ENCODE measurements around the gene ZNF426. TPM values are rescaled to one million over a fixed set of nuclear protein-coding genes. Genes with fewer than 3 reads are reported as not detected.
"Not testable (repeated sequence)": the region's sequence is repeated elsewhere in the genome, so short reads cannot be mapped to it uniquely, and the experiment has no call there.

The ZNF426 gene
- total RNA-seq, 8 experiments from 2014 or later, result 10.4 to 21.3 (median 16.2) TPM

- peaks cover 6 to 13% of the 10 kb centered on the region in 2 donors for H3K4me1 ChIP-seq (replicated peaks in 1 of 2)
- in situ Hi-C loops (cut with MboI; ENCODE audit: low pct_unique_long_range_greater_than_20kb in 2 of 9, low sequenced_read_pairs in 9 of 9, unreplicated experiment in 9 of 9); ATAC-seq (replicated peaks in 6 of 8); H3K27ac ChIP-seq; H3K4me3 ChIP-seq: not testable (repeated sequence)
- WGBS, 10 experiments, result 57 to 83% (median 78%) methylated on average over 1 of the region's 1 CpG; no CpG with 5 or more reads in 6 of the 10 experiments
Measured at GRCh38 chr19:9539921-9540320, 1.5 kb upstream of the ZNF426 start.

- peaks cover 6 to 13% of the 10 kb centered on the region in 2 donors for H3K4me1 ChIP-seq (replicated peaks in 1 of 2)
- 33 to 100% (median 81%) methylated on average over 2 to 5 of the region's 6 CpGs; no CpG with 5 or more reads in 1 of the 10 experiments for WGBS, 10 experiments
- in situ Hi-C loops (cut with MboI; ENCODE audit: low pct_unique_long_range_greater_than_20kb in 2 of 9, low sequenced_read_pairs in 9 of 9, unreplicated experiment in 9 of 9); ATAC-seq (replicated peaks in 6 of 8): not testable (repeated sequence)
- peak overlapping the region; percentile 96 for H3K27ac ChIP-seq
- H3K4me3 ChIP-seq, result peak overlapping the region; percentile 60 to 93 (median 88)
Measured at GRCh38 chr19:9539201-9539600, 756 bp upstream of the ZNF426 start.

GRCh38 chr19:9535934-9536333 is 2.5 kb downstream of the ZNF426 start:
- no peak for ATAC-seq (replicated peaks in 6 of 8)
- 42 to 100% (median 100%) methylated on average over 1 to 4 of the region's 4 CpGs; no CpG with 5 or more reads in 4 of the 10 experiments for WGBS, 10 experiments
- Histone ChIP-seq H3K27ac (no peak overlapping the region), H3K4me3 (no peak overlapping the region), H3K4me1 (replicated peaks in 1 of 2) (peaks cover 6 to 13% of the 10 kb centered on the region in 2 donors)
- in situ Hi-C loops (cut with MboI; ENCODE audit: low pct_unique_long_range_greater_than_20kb in 2 of 9, low sequenced_read_pairs in 9 of 9, unreplicated experiment in 9 of 9), result no loop called here

- Histone ChIP-seq H3K27ac (no peak overlapping the region), H3K4me1 (replicated peaks in 1 of 2) (peaks cover 0 to 3% of the 10 kb centered on the region in 2 donors), H3K4me3 (no peak overlapping the region)
- in situ Hi-C loops (cut with MboI; ENCODE audit: low pct_unique_long_range_greater_than_20kb in 2 of 9, low sequenced_read_pairs in 9 of 9, unreplicated experiment in 9 of 9), result no loop called here
- 83 to 100% (median 98%) methylated on average over 1 to 4 of the region's 4 CpGs; no CpG with 5 or more reads in 4 of the 10 experiments for WGBS, 10 experiments
- ATAC-seq (replicated peaks in 6 of 8), result no peak
Measured at GRCh38 chr19:9531933-9532332, 6.5 kb downstream of the ZNF426 start.

- no peak for ATAC-seq (replicated peaks in 6 of 8)
- WGBS, 10 experiments, result 88 to 100% (median 100%) methylated on average over 1 to 5 of the region's 5 CpGs; no CpG with 5 or more reads in 2 of the 10 experiments
- H3K4me3 ChIP-seq, result no peak overlapping the region
Measured at GRCh38 chr19:9528757-9529336, 9.6 kb downstream of the ZNF426 start.

GRCh38 chr19:9523885-9524474 is 14.5 kb downstream of the ZNF426 start:
- 70 to 100% (median 100%) methylated on average over 1 of the region's 1 CpG; no CpG with 5 or more reads in 4 of the 10 experiments for WGBS, 10 experiments
- Histone ChIP-seq H3K27ac (no peak overlapping the region), H3K4me3 (no peak overlapping the region), H3K4me1 (replicated peaks in 1 of 2) (no peaks in the 10 kb centered on the region)
- in situ Hi-C loops (cut with MboI; ENCODE audit: low pct_unique_long_range_greater_than_20kb in 2 of 9, low sequenced_read_pairs in 9 of 9, unreplicated experiment in 9 of 9), result no loop called here
- no peak for ATAC-seq (replicated peaks in 6 of 8)

More at GRCh38 chr19:9528757-9529336, 9.6 kb downstream of the ZNF426 start:
- in situ Hi-C loops (cut with MboI; ENCODE audit: low pct_unique_long_range_greater_than_20kb in 2 of 9, low sequenced_read_pairs in 9 of 9, unreplicated experiment in 9 of 9), result no loop called here
- H3K4me1 ChIP-seq (replicated peaks in 1 of 2), result no peaks in the 10 kb centered on the region
- H3K27ac ChIP-seq, result no peak overlapping the region

- Histone ChIP-seq H3K27ac (no peak overlapping the region), H3K4me1 (replicated peaks in 1 of 2) (no peaks in the 10 kb centered on the region), H3K4me3 (no peak overlapping the region)
- no peak for ATAC-seq (replicated peaks in 6 of 8)
- 12 to 72% (median 41%) methylated on average over 2 to 3 of the region's 3 CpGs; no CpG with 5 or more reads in 2 of the 10 experiments for WGBS, 10 experiments
- in situ Hi-C loops (cut with MboI; ENCODE audit: low pct_unique_long_range_greater_than_20kb in 2 of 9, low sequenced_read_pairs in 9 of 9, unreplicated experiment in 9 of 9), result no loop called here
Measured at GRCh38 chr19:9507285-9507684, 31.2 kb downstream of the ZNF426 start.

- WGBS, 10 experiments, result 0 to 100% (median 33%) methylated on average over 1 of the region's 1 CpG; no CpG with 5 or more reads in 5 of the 10 experiments
- ATAC-seq (replicated peaks in 6 of 8), result no peak
- in situ Hi-C loops (cut with MboI; ENCODE audit: low pct_unique_long_range_greater_than_20kb in 2 of 9, low sequenced_read_pairs in 9 of 9, unreplicated experiment in 9 of 9), result no loop called here
- no peak overlapping the region for H3K27ac ChIP-seq
- no peak overlapping the region for H3K4me3 ChIP-seq
- no peaks in the 10 kb centered on the region for H3K4me1 ChIP-seq (replicated peaks in 1 of 2)
Measured at GRCh38 chr19:9500796-9501195, 37.6 kb downstream of the ZNF426 start.

- Histone ChIP-seq H3K27ac (no peak within 1 kb of the TSS), H3K4me3 (no peak within 1 kb of the TSS), H3K4me1 (replicated peaks in 1 of 2) (no peaks in the 10 kb centered on the region)
- in situ Hi-C loops (cut with MboI; ENCODE audit: low pct_unique_long_range_greater_than_20kb in 2 of 9, low sequenced_read_pairs in 9 of 9, unreplicated experiment in 9 of 9), result no loop called here
- ATAC-seq (replicated peaks in 6 of 8), result peak in 3 of 8 experiments; percentile 31 to 49 (median 34)
- 5 to 91% (median 33%) methylated on average over 2 to 8 of the region's 44 CpGs; no CpG with 5 or more reads in 3 of the 10 experiments for WGBS, 10 experiments
Measured at GRCh38 chr19:9498183-9498902, 40.1 kb downstream of the ZNF426 start, which contains the start of gene ZNF560. TSS of gene ZNF560 (minus strand) at chr19:9498616. CDS start at chr19:9475313, 23,303 bp downstream.

- no peaks in the 10 kb centered on the region for H3K4me1 ChIP-seq (replicated peaks in 1 of 2)
- no peak for ATAC-seq (replicated peaks in 6 of 8)
- H3K4me3 ChIP-seq, result no peak overlapping the region
- in situ Hi-C loops (cut with MboI; ENCODE audit: low pct_unique_long_range_greater_than_20kb in 2 of 9, low sequenced_read_pairs in 9 of 9, unreplicated experiment in 9 of 9), result no loop called here
- 0 to 33% (median 28%) methylated on average over 1 to 2 of the region's 2 CpGs; no CpG with 5 or more reads in 5 of the 10 experiments for WGBS, 10 experiments
- no peak overlapping the region for H3K27ac ChIP-seq
Measured at GRCh38 chr19:9494096-9494495, 44.3 kb downstream of the ZNF426 start.

- in situ Hi-C loops (cut with MboI; ENCODE audit: low pct_unique_long_range_greater_than_20kb in 2 of 9, low sequenced_read_pairs in 9 of 9, unreplicated experiment in 9 of 9), result no loop called here
- Histone ChIP-seq H3K4me1 (replicated peaks in 1 of 2) (no peaks in the 10 kb centered on the region), H3K4me3 (no peak overlapping the region), H3K27ac (no peak overlapping the region)
- ATAC-seq (replicated peaks in 6 of 8), result no peak
- WGBS, 10 experiments, result 18 to 100% (median 60%) methylated on average over 1 to 2 of the region's 2 CpGs
Measured at GRCh38 chr19:9487016-9487415, 51.4 kb downstream of the ZNF426 start.

- no peak for ATAC-seq (replicated peaks in 6 of 8)
- H3K4me1 ChIP-seq (replicated peaks in 1 of 2), result no peaks in the 10 kb centered on the region
- no peak overlapping the region for H3K27ac ChIP-seq
- no peak overlapping the region for H3K4me3 ChIP-seq
- in situ Hi-C loops (cut with MboI; ENCODE audit: low pct_unique_long_range_greater_than_20kb in 2 of 9, low sequenced_read_pairs in 9 of 9, unreplicated experiment in 9 of 9), result no loop called here
- 0 to 59% (median 25%) methylated on average over 1 to 2 of the region's 2 CpGs; no CpG with 5 or more reads in 1 of the 10 experiments for WGBS, 10 experiments
Measured at GRCh38 chr19:9485140-9485539, 53.3 kb downstream of the ZNF426 start.

- no peak for ATAC-seq (replicated peaks in 6 of 8)
- in situ Hi-C loops (cut with MboI; ENCODE audit: low pct_unique_long_range_greater_than_20kb in 2 of 9, low sequenced_read_pairs in 9 of 9, unreplicated experiment in 9 of 9), result no loop called here
- Histone ChIP-seq H3K4me1 (replicated peaks in 1 of 2) (no peaks in the 10 kb centered on the region), H3K4me3 (no peak overlapping the region), H3K27ac (no peak overlapping the region)
Measured at GRCh38 chr19:9474975-9475374, 63.5 kb downstream of the ZNF426 start.

All from motor neuron (in vitro differentiated cells).